Ramos (cell line): ENCODE measurements around the gene WHAMM.
"Not testable (repeated sequence)": the region's sequence is repeated elsewhere in the genome, so short reads cannot be mapped to it uniquely, and the experiment has no call there.

Experiments used
- in situ Hi-C: fragments of 300-500 bp; cut with MboI; formaldehyde crosslinking; loops from one replicate; pipeline ENCODE4 v1.14.3; 2022; ENCODE audit warnings: low sequenced_read_pairs; ENCODE audit not compliant: unreplicated experiment

Gene WHAMM

DNA sequence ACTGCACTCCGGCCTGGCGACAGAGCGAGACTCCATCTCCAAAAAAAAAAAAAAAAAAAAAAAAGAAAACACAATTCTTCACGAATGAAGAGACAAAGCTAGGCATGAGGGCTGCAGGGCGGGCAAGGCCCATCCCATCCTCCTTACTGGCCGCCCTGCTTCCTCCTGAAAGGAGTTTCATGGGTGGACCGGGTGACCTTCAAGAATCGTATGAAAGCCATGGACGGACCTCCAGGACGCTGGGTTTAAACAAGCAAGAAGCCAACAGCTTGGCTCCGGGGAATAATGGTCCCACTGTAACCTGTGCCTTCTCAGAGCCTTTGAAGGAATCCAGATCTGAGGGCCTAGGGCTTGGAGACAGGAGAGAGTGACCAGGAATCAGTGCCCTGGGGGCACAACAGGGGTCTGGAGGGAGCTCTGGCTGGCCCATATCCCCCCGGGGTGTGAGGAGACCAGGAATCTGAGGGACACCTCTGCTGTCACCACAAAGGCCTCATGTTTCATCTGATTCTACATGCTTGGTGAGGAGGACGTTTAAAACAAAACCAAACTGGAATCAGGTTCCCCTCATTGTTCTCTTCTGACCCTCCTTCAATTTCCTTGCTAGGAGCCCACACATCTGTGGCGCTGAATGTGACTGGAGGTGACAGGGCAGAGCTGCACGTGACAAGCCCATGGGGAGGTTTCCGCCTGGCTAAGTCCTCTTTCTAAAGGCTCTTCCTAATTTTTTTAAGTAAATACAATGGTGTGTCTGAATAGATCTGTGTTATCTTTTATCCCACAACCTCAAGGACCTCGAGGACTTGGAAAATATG is 46.1 kb downstream of the WHAMM start:
- in situ Hi-C loops, result loop anchor here (10.0 kb wide), 1 partner anchor 149 kb away; no protein-coding TSS in a partner anchor

DNA sequence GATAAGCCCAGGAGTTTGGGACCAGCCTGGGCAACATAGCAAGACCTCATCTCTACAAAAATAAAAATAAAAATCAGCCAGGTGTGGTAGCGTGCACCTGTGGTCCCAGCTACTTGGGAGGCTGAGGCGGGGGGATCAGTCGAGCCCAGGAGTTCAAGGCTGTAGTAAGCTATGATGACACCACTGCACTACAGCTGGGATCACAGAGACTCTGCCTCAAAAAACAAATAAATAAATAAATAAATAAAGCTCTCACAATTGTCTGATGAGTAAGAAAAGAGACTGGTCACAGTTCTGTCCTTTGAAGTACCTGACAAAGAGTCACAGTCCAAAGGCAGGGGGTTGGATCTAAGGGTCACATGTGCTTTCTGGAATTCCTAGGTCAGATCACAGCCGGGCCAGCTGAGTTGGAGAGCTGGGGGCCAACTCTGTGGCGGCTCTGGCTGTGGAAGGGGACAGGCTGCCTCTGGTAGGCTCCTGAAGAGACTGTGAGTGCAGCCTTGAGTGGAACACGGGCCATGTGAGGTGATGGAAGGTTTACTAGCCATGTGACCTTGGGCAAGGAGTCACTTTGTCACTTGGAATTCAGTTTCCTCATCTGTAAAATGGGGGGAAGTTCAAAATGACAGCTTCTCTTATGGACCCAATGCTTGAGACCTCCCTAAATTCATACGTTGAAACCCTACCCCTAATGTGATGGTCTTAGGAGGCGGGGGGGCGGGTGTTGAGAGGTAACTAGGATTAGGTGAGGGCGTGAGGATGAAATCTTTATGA is 47.2 kb downstream of the WHAMM start:
- in situ Hi-C loops, result loop anchor here (10.0 kb wide), 1 partner anchor 148 kb away; no protein-coding TSS in a partner anchor

DNA sequence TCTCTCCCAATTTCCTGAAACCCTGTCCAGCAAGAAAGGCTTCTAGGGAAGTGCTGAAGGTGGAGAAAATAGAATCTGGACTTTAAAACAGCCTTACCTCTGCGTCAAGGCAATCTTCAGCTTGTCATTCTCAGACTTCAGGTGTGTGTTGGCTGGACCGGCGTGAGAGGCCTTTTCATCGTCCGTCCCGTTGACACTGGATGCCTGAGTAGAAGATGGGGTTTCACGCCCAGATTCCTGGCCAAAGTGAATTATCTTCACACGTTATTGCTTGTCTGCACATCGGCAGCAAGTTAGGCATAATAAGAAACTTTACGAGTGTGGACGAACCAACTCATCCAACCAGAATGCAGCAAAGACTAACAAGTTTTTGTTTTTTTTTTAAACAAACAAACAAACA is 49.5 kb downstream of the WHAMM start:
- in situ Hi-C loops, result loop anchor here (10.0 kb wide), 1 partner anchor 146 kb away; no protein-coding TSS in a partner anchor

DNA sequence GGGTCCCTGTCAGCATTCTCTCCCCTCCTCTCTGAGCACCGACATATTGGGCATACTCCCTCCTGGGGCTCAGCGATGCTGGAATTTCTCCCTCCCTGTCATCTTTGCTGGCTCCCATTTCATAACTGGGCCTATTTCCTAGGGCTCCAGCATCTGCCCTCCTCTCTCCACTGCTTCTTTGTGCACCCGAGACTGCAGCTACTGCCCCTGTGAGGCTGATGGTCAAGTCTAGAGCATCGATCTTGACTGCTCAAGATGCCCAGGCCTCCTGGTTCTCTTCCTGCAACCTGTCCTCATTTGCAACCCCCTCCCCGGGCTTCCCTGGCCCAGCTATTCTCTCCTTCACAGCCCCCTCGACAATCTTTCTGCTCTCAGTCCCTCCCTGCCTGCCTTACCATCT is 53.5 kb downstream of the WHAMM start:
- in situ Hi-C loops, result no loop called here

DNA sequence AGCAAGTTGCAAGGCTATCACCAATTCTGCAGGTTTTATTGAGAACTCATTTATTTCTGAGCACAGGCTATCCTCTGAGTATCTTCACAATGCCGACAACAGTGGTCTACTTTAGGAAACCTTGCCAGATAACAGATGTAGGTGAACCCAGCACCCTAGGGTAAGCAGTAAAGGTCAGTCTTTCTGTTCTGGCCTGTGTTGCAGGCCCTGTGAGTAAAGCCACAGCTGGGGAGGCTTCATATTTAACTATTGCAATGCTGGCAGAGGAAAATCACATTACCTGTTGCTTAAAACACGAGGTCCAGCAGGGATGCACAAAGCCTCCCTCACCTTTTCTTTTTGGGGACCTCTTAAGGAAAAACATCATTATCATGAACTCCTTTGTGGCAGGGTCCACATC is 55.5 kb downstream of the WHAMM start:
- in situ Hi-C loops, result no loop called here

DNA sequence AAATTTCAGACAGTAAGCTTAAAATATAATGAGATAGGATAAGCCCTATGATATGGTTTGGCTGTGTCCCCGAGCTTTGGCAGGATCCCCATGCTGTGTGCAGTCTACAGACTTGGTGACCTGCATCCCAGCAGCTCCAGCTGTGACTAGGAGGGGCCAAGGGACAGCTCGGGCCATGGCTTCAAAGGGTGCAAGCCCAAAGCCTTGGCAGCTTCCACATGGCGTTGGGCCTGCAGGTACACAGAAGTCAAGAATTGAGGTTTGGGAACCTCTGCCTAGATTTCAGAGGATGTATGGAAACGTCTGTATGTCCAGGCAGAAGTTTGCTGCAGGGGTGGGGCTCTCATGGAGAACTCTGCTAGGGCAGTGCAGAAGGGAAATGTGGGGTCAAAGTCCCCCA is 56.2 kb downstream of the WHAMM start:
- in situ Hi-C loops, result not testable (repeated sequence)

DNA sequence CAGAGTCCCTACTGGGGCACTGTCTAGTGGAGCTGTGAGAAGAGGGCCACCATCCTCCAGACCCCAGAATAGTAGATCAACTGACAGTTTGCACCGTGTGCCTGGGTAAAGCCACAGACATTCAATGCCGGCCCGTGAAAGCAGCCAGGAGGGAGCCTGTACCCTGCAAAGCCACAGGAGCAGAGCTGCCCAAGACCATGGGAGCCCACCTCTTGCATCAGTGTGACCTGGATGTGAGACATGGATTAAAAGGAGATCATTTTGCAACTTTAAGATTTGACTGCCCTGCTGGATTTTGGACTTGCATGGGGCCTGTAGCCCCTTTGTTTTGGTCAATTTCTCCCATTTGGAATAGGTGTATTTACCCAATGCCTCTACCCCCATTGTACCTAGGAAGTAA is 56.6 kb downstream of the WHAMM start:
- in situ Hi-C loops, result not testable (repeated sequence)

DNA sequence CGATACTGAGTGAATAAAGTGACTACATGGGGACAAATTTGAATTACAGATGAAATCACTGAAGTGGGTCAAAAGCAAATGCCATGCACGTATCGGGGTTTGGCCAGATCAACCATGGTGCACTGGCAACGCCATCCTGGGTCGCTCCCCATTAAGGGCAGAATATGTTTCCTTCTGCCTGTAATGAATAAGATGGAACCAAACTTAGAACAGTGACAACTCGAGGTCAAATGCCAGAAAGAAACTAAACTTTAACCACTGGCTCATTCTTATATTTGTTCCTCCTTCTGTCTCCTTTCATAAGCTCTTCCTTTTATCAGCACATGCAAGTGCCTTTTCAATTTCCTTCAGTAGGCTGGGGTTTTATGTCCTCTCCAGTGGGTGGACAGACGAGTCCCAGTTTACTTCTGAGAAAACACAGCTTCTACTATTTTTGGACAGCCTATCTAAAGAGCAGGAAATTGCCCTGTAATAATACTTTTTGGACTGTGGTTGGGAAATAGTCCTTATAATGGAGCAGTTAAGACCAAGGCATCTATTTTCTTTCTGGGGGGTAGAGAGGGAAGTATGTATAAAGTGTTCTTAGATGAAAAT is 61.4 kb downstream of the WHAMM start:
- in situ Hi-C loops, result no loop called here

DNA sequence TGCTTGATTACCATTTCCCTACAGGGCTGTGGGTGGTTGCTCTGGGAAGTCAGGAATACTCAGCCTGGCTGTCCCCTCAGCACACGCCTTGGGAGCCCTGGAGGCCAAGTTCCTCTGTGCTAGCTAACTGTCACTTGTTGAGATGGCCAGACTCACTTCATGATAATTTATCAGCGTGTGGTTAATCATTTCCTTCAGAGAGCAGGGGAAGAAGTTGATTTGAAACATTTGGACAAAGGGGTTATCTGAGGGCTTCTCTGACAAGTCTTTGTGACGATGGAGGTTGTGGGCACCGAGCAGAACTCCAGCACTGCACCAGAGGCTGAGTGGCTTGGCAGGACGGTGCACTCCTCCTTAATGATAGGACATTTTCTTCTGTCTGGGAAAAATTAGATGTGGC is 61.9 kb downstream of the WHAMM start:
- in situ Hi-C loops, result no loop called here

DNA sequence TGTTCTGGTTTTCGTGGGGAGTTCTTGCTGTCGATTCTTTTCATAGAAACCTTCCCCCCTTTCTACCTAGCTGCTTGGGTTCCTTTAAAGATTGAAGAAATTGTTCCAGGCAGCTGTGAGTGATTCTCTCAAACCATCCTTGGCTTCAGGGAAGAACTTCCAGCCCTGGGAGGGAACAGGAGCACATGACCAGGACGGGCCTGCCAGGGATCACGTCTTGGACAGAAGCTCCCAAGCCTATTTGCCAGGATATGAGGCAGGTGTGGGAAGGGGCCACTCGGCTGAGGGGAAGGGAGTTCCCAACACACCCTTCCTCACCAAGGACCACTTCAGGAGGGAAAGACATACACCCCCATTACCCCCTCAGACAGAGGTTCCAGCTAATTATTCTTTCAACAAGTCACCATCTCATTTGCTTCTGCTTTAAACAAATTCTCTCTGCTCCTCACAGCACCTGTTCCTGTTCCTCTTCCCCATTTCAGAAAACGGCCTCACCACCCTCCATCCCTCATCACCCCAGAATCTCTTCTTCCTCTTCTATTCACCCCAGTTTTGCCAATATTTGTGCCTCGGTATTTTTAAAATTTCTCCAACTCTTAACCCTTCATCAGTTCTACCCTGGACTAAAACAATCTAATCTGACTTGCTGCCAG is 62.5 kb downstream of the WHAMM start:
- in situ Hi-C loops, result no loop called here

DNA sequence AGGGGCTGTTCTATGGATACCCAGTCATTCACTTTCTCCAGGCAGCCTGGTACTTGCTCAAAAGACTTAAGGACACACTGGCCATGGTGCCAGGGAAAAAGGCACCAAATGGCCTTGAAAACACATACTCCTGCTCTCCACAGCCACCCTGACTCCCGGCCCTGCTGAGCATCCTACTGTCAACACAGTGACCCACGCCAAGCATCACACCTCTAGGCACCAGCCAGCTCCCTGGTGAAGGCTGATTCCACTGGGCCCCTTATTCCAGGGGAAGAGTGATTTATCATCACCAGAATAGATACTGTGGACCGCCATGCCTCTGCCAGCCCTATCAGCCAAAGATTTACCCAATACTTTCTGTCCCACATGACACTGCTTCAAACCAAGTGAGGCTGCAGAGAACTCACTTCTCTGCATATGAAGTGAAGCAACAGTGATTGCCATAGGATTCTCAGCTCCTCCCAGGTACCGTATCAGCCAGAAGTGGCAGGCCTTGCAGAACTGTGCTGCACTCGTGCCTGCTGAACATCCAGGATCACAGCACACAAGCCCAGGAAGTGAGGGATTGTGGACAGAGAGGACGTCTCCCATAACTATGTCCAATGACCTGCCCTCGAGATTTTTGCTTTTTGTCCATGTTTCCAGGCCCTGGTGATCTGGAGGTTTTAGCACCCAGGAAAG is 63.7 kb downstream of the WHAMM start:
- in situ Hi-C loops, result no loop called here

DNA sequence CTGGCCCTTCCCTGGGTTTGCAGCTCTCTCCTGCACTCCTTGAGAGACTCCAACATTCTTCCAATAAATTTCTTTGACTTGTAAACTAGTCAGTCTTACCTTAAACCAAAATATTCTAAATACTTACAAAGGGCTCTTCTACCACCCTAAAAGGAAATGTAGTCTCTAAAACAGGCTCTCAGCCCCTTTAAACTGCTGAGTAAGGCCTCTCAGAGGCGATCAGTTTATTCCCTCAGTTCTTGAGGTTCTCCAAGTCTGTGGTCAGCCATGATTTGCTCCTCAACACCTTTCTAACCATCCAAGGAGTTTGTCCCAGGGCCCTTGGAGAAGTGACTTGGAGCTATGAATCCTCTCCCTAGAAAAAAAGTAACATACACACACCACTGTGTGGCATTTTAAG is 64.8 kb downstream of the WHAMM start:
- in situ Hi-C loops, result no loop called here

DNA sequence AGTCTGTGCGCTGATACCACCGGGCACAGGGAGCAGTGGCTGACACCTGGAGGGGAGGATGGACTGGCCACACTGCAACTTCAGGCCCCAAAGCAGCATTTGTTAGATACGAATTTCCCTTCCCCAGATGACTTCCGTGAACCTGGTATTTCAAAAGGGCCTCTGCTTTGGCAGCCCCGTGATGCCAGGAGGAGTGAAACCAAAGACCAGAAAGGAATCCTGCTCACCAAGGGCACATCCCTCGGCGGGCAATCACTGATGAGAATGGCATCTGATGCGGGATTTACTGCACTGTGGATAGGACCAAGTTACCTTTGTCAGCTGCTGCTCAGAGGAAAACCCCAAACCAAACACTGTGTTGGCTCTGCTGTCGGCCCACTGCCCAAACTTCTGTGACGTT is 65.5 kb downstream of the WHAMM start:
- in situ Hi-C loops, result no loop called here

DNA sequence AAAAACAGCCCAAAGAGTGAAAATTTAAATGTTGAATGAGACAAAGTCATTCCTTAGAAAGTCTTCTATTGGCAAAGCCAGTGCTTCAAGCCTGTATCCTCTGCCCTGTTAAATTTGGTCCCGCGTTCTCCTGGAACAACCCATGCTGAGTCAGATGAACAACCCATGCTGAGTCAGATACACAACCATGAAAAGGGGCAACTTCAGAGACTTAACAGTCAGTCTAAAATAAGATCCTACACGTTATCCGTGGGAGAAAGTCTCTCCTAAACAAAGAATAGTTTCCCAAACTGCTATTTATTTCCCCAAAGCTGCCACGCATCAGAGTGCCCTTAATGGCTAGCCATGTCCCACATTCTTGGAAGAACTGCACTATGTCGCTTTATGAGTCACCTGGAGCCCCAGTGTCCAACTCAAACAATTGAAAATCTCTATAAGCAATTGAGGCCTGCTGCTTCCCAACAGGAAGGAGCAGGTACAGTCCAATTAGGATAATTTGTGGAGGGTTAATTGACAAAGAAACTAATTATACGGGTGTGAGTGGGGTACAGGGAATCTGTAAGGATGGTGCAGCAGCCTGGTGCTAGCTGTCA is 66.1 kb downstream of the WHAMM start:
- in situ Hi-C loops, result no loop called here

DNA sequence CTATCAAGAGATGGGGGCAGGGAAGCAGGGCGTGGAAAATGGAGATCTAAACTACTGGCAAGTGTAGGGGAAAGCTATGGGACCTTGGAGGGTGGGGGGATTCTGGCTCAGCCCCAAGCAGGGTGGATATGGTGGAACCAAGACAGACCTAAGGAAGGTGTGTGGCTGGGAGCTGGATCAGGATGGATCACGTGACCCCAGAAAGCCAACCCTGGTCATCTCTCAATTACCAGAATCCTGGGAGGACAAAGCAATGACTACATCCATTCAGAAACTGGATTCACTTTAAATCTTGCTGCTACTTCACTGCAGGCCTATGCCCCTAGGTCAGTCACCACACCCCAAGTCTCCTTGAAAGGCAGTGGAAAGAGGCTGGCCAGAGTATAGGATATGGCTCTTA is 68.4 kb downstream of the WHAMM start:
- in situ Hi-C loops, result no loop called here

DNA sequence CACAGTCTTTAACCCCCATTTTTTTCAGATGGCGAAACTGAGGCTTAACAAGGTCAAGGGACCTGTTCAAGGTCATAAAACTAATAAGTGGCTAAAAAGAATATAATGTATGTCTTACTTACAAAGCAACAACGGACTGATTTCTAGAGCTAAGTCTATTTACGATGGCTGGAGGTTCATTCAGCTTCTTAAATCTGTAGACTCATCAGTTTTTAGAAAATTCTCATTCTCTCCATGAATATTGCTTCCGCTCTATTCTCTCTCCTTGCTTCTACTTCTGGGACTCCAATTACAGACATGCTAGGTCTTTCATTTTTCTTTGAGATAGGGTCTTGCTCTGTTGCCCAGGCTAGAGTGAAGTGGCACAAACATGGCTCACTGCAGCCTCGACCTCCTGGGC is 68.9 kb downstream of the WHAMM start:
- in situ Hi-C loops, result no loop called here

DNA sequence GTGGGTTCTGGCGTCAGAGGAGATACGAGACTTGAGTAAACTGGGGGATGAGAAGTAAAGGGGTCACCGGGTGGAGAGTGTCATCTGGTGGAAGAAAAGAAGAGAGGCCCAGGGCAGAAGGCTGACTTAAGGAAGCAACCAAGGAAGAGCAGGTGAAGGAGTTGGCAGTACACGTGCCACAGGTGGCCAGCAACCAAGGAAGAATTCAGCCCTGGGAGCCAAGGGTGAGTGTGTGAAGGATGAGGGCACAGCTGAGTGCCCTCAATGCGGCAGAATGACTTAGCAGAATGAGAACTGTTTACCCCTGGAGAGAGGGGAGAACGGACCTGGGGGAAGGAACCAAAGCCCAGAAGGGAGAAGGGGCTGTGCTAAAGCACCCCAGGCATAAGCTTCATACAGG is 71.3 kb downstream of the WHAMM start:
- in situ Hi-C loops, result no loop called here

DNA sequence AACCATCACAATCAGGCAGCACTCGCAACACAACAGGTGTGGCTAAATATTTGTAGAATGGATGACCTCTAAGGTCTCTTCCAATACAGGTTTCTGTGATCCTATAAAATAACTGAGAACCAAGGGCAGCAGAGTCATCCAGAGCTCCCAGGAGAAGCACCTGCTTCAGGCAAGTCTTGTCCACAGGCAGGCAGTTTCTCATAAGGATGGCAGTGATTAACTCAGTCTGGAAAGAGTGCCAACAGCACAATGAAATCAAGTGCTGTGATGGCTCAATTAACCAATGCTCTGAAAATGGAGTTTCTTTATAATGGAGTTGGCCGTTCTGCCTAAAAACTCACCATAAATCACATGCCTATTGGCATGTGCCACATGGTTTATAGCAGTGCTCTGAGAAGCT is 72.3 kb downstream of the WHAMM start:
- in situ Hi-C loops, result no loop called here

DNA sequence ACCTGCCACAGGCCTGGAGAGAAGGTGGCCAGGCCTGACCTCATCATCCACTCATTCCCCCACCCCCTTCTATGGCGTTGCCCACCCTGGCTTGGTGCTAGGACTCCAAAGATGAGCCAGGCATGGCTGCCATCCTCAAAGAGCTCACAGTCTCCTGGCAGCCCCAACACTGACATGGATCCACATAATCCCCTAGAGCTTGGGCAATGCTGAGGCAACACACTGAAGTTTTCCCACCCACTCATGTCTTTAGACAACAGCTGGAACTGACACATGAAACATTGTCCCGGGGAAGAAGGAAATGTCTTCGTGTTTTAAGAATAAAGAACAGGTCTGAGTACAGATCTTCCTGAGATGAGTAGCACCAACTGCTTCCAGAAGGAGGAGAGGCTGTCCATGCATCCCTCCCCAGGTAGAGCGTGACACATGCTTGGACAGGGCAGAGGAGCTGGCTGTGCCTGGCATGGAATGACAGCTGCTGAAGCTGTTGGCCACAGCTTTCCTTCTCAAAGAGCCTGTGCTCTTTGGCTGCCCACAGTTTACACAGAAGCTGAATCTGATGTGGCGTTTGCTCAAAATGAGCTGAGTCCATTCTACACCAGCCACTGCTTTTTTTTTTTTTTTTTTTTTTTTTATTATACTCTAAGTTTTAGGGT is 73.0 kb downstream of the WHAMM start:
- in situ Hi-C loops, result no loop called here
